Head of caudate nucleus (tissue), 42 donors: ENCODE results near the gene HBM.
"Not testable (repeated sequence)": the region's sequence is repeated elsewhere in the genome, so short reads cannot be mapped to it uniquely, and the experiment has no call there.

Experiments used
- DNase-seq, 42 donors: peaks; one replicate each; pipeline versions ENCODE4 v3.0.0 to v3.0.0-alpha.2; 2020 to 2021; ENCODE audit warnings: mixed read lengths in 7 of 42
- intact Hi-C: fragments of 100-400 bp; cut with DNase I; formaldehyde crosslinking; loops from one replicate; pipeline ENCODE4 v1.15.0; 2022

Gene HBM

GRCh38 chr16:164827-165538 lies 795 bp upstream of the HBM start:
- DNase-seq = no peak
- intact Hi-C loops = no loop called here

DNA sequence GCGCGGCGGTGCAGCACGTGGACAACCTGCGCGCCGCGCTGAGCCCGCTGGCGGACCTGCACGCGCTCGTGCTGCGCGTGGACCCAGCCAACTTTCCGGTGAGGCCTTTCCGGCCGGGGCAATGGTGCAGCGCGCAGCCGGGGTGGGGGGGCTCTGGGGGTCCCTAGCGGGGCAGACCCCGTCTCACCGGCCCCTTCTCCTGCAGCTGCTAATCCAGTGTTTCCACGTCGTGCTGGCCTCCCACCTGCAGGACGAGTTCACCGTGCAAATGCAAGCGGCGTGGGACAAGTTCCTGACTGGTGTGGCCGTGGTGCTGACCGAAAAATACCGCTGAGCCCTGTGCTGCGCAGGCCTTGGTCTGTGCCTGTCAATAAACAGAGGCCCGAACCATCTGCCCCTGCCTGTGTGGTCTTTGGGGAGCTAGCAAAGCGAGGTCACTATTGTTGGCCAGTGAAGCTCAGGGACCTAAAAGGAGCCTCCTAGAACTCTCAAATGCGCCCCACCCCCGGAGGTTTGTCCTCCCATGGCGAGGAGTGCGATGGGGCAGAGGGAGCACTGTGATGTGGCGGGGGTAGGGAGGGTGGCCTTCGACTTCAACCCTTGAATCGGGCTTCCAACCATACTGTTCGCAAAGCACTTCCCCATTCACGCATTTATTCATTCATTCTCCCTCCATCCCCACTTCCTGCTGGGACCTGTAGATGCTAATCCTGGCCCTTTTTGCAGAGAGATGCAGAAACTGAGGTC lies 770 bp downstream of the HBM start:
- intact Hi-C loops = no loop called here
- DNase-seq = no peak

DNA sequence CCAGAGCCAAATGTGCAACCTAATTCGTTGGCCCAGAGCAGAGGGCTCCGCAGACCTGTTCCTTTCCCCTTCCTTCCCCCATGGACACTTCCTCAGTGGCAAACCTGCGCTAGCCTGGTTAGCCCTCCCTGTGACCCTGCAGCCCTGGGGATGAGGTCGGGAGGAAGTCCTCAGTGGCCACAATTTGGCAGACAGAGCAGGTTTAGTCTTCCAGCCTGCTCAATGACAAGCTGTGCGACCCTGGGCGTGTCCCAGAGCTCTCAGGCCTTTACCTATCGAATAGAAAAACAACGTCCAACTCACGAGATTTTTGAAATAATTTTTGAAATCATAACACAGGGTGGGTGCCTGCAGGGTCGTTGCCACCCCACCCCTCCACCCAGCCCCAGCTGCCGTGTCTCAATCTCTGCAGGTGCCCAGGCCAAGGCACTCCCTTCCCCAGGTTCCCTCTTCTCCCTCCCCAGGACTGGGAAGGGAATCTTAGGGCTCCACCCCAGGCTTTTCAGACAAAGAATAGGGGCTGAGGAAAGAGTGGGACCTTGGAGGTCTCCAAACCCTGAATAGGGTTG lies 1.4 kb downstream of the HBM start:
- intact Hi-C loops = no loop called here
- no peak for DNase-seq

GRCh38 chr16:168424-168823 lies 2.6 kb downstream of the HBM start:
- intact Hi-C loops = no loop called here
- no peak for DNase-seq

GRCh38 chr16:169014-169413 lies 3.2 kb downstream of the HBM start:
- DNase-seq = no peak
- intact Hi-C loops = no loop called here

DNA sequence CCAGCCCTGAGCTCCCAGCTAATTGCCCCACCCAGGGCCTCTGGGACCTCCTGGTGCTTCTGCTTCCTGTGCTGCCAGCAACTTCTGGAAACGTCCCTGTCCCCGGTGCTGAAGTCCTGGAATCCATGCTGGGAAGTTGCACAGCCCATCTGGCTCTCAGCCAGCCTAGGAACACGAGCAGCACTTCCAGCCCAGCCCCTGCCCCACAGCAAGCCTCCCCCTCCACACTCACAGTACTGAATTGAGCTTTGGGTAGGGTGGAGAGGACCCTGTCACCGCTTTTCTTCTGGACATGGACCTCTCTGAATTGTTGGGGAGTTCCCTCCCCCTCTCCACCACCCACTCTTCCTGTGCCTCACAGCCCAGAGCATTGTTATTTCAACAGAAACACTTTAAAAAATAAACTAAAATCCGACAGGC lies 4.3 kb downstream of the HBM start:
- intact Hi-C loops, DNase-seq: not testable (repeated sequence)

DNA sequence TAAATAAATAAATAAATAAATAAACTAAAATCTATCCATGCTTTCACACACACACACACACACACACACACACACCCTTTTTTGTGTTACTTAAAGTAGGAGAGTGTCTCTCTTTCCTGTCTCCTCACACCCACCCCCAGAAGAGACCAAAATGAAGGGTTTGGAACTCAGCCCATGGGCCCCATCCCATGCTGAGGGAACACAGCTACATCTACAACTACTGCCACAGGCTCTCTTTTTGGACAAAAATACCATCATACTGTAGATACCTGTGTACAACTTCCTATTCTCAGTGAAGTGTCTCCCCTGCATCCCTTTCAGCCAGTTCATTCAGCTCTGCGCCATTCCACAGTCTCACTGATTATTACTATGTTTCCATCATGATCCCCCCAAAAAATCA lies 5.0 kb downstream of the HBM start:
- intact Hi-C loops = no loop called here
- no peak for DNase-seq

GRCh38 chr16:172374-172941 lies 6.7 kb downstream of the HBM start, which contains the start of gene HBA2:
Gene HBA2 (plus strand): TSS chr16:172876. CDS start chr16:172913, 37 bp downstream.
- DNase-seq, intact Hi-C loops: not testable (repeated sequence)

DNA sequence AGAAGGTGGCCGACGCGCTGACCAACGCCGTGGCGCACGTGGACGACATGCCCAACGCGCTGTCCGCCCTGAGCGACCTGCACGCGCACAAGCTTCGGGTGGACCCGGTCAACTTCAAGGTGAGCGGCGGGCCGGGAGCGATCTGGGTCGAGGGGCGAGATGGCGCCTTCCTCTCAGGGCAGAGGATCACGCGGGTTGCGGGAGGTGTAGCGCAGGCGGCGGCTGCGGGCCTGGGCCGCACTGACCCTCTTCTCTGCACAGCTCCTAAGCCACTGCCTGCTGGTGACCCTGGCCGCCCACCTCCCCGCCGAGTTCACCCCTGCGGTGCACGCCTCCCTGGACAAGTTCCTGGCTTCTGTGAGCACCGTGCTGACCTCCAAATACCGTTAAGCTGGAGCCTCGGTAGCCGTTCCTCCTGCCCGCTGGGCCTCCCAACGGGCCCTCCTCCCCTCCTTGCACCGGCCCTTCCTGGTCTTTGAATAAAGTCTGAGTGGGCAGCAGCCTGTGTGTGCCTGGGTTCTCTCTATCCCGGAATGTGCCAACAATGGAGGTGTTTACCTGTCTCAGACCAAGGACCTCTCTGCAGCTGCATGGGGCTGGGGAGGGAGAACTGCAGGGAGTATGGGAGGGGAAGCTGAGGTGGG lies 7.6 kb downstream of the HBM start:
- intact Hi-C loops, DNase-seq: not testable (repeated sequence)

DNA sequence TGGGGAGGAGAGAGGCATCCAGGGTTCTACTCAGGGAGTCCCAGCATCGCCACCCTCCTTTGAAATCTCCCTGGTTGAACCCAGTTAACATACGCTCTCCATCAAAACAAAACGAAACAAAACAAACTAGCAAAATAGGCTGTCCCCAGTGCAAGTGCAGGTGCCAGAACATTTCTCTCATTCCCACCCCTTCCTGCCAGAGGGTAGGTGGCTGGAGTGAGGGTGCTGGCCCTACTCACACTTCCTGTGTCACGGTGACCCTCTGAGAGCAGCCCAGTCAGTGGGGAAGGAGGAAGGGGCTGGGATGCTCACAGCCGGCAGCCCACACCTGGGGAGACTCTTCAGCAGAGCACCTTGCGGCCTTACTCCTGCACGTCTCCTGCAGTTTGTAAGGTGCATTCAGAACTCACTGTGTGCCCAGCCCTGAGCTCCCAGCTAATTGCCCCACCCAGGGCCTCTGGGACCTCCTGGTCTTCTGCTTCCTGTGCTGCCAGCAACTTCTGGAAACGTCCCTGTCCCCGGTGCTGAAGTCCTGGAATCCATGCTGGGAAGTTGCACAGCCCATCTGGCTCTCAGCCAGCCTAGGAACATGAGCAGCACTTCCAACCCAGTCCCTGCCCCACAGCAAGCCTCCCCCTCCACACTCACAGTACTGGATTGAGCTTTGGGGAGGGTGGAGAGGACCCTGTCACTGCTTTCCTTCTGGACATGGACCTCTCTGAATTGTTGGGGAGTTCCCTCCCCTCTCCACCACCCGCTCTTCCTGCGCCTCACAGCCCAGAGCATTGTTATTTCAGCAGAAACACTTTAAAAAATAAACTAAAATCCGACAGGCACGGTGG lies 8.4 kb downstream of the HBM start:
- intact Hi-C loops, DNase-seq: not testable (repeated sequence)

- DNase-seq = peak in 1 of 42 donors; percentile 43
- intact Hi-C loops = no loop called here
Observed at GRCh38 chr16:175011-175949, 9.5 kb downstream of the HBM start.

DNA sequence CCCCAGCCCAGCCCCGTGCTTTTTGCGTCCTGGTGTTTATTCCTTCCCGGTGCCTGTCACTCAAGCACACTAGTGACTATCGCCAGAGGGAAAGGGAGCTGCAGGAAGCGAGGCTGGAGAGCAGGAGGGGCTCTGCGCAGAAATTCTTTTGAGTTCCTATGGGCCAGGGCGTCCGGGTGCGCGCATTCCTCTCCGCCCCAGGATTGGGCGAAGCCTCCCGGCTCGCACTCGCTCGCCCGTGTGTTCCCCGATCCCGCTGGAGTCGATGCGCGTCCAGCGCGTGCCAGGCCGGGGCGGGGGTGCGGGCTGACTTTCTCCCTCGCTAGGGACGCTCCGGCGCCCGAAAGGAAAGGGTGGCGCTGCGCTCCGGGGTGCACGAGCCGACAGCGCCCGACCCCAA lies 10.2 kb downstream of the HBM start:
- intact Hi-C loops, DNase-seq: not testable (repeated sequence)

GRCh38 chr16:176477-177382 lies 11.0 kb downstream of the HBM start, which contains the start of gene HBA1:
Gene HBA1 (plus strand): TSS chr16:176680. CDS start chr16:176717, 37 bp downstream.
- intact Hi-C loops, DNase-seq: not testable (repeated sequence)

DNA sequence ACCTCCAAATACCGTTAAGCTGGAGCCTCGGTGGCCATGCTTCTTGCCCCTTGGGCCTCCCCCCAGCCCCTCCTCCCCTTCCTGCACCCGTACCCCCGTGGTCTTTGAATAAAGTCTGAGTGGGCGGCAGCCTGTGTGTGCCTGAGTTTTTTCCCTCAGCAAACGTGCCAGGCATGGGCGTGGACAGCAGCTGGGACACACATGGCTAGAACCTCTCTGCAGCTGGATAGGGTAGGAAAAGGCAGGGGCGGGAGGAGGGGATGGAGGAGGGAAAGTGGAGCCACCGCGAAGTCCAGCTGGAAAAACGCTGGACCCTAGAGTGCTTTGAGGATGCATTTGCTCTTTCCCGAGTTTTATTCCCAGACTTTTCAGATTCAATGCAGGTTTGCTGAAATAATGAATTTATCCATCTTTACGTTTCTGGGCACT lies 11.6 kb downstream of the HBM start:
- DNase-seq = no peak
- intact Hi-C loops = no loop called here

DNA sequence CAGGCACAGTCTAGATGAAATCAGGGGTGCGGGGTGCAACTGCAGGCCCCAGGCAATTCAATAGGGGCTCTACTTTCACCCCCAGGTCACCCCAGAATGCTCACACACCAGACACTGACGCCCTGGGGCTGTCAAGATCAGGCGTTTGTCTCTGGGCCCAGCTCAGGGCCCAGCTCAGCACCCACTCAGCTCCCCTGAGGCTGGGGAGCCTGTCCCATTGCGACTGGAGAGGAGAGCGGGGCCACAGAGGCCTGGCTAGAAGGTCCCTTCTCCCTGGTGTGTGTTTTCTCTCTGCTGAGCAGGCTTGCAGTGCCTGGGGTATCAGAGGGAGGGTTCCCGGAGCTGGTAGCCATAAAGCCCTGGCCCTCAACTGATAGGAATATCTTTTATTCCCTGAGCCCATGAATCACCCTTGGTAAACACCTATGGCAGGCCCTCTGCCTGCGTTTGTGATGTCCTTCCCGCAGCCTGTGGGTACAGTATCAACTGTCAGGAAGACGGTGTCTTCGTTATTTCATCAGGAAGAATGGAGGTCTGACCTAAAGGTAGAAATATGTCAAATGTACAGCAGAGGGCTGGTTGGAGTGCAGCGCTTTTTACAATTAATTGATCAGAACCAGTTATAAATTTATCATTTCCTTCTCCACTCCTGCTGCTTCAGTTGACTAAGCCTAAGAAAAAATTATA lies 12.3 kb downstream of the HBM start:
- intact Hi-C loops = no loop called here
- no peak for DNase-seq

GRCh38 chr16:178668-179015 lies 12.9 kb downstream of the HBM start:
- DNase-seq = no peak
- intact Hi-C loops = no loop called here
